T-helper 2 cell treated with Interferon-gamma antibody and Interleukin-4, amounts not matched to agents 5 μg/mL and 100 μg/mL, for 36 hours (primary cell): Measurements from ENCODE around the gene CPLX4.
A peak's percentile ranks its signal among the peaks of the same experiment; 100 is the strongest.

Source experiments
- DNase-seq: peaks from one replicate; pipeline ENCODE4 v3.0.0; 2021; ENCODE audit warnings: low spot score
- H3K27ac Mint-ChIP-seq: one replicate; pipeline ENCODE4 v1.8.0; 2021; ENCODE audit warnings: mild to moderate bottlenecking, mixed read lengths
- H3K27me3 Mint-ChIP-seq: one replicate; pipeline ENCODE4 v1.8.0; 2021; ENCODE audit warnings: low read depth, mixed read lengths
- H3K36me3 Mint-ChIP-seq: one replicate; pipeline ENCODE4 v1.8.0; 2021; ENCODE audit warnings: low read depth, mixed read lengths
- H3K4me1 Mint-ChIP-seq: one replicate; pipeline ENCODE4 v1.8.0; 2021; ENCODE audit warnings: low read depth, mixed read lengths
- H3K4me3 Mint-ChIP-seq: one replicate; pipeline ENCODE4 v1.8.0; 2022; ENCODE audit warnings: mild to moderate bottlenecking, moderate library complexity, mixed read lengths
- H3K9me3 Mint-ChIP-seq: one replicate; pipeline ENCODE4 v1.8.0; 2021; ENCODE audit warnings: mixed read lengths

CPLX4 gene

DNA sequence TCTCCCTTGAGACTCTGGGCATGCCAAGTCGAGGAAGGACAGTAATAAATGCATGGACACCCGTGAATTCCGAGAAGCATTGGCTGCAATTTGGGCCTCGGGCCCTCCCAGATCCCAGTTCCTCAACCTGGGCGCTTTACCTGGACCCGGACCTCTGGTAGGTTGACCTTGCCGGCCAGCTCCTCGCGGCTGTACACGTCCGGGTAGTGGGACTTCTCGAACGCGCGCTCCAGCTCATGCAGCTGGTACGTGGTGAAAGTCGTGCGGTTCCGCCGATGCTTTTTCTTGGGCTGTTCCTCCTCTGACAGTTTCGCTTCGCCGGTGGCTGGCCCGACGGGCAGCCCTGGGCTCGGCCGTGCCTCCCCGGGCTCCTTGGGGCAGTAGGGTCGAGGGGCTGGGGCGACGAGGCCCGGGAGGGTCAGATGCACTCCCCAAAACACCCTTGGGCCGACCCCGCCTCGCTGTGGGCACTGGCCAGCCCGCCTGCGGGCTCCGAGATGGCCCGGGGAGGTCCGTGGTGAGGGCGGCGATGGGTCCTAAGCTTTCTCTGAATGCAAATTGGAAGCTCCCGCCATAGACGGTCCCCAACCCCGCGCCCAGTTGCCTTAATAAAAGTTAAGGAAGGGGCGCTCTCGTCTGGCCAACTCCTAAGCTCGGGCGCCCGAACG lies 46.1 kb downstream of the CPLX4 start:
- DNase-seq, result no peak
- no peak overlapping the region for H3K4me3 Mint-ChIP-seq
- peaks cover 2% of the 10 kb centered on the region for H3K36me3 Mint-ChIP-seq
- H3K9me3 Mint-ChIP-seq, result no peaks in the 10 kb centered on the region
- no peak overlapping the region for H3K27ac Mint-ChIP-seq
- peaks cover 21% of the 10 kb centered on the region for H3K4me1 Mint-ChIP-seq
- peaks cover 84% of the 10 kb centered on the region for H3K27me3 Mint-ChIP-seq

DNA sequence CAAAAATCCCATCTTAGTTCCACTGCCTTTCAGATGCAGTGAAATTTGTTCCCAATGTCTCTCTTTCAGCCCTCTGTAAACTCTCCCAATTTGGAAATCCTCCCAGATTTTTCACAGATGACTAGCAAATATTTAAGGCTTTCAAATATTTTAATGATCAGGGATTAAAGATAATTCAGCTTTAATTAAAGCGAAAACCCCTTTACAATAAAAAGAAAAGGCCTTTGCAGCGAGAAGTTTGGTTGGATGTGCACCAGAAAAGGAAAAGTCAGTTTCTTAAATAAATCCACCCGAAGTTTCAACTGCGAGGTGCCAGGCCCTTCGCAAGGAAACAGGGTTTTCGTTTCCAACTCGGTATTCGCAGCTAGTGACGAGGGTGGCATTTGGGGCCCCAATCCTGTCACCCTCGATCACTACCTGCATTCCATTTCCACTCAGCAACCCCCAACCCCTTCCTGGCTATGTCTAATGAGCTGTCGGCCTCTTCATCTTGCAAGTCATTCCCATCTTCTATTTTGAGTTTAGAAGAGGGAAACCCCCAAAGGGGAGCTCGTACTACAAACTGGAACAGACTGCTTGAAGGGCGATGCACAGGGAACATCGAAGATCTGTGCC lies 46.7 kb downstream of the CPLX4 start:
- Mint-ChIP-seq H3K36me3 (peaks cover 2% of the 10 kb centered on the region), H3K27me3 (peaks cover 84% of the 10 kb centered on the region), H3K4me1 (peaks cover 21% of the 10 kb centered on the region), H3K27ac (no peak overlapping the region), H3K9me3 (no peaks in the 10 kb centered on the region), H3K4me3 (no peak overlapping the region)
- no peak for DNase-seq

DNA sequence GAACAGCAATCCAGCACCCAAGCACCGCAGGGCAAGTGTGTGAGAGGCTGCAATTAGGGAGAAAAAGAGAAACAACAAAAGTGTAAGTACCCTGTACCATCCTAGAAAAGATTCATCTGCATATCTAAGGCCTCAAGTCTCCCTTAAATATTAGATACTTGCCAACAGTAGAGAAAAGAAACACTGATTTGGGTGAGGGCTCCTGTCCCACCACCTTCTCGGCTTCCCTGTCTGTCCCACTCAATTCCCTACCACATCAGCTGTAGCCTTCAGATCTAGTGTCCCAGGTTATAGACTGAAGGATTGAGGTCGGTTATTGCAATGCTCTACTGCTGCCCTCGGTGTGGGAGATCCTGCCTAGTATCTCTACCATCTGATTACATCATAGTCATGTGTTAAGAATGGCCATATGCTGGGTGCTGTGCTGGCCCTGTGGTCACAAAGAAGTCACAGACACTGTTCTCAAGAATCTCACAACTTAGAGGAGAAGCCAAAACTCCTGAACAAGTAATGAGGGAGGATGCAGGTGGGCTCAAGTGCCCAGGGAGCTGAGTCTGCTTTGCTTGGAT lies 47.7 kb downstream of the CPLX4 start:
- Mint-ChIP-seq H3K36me3 (peaks cover 2% of the 10 kb centered on the region), H3K4me1 (peaks cover 25% of the 10 kb centered on the region), H3K27me3 (peaks cover 84% of the 10 kb centered on the region), H3K4me3 (no peak overlapping the region), H3K9me3 (no peaks in the 10 kb centered on the region), H3K27ac (no peak overlapping the region)
- no peak for DNase-seq

DNA sequence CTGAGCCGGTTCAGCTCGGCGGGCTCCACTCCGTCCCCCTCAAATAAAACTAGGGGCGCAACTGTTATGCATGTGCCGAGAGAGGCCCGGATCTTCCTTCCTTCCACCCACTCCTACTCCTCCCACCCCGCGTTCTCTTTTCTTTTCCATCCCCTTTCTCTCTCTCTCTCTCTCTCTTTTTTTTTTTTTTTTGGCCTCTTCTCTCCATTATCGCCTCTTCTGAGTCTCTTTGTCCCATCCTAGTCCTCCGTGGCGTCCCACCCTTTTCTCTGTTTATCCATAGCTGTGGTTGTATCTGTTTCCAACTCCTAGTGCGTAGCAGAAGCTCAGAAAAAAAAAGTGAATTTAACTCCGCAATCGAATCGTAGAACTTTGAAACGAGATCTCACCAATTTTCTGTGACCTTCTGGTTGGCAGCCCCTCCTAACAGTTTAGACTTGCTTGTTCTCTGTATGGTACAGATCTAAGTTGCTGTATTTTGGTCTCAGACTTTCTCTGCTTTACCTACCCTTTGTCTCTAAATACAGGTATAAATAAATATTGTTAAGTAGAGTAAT lies 48.8 kb downstream of the CPLX4 start:
- Mint-ChIP-seq H3K27ac (no peak overlapping the region), H3K4me1 (peaks cover 31% of the 10 kb centered on the region), H3K36me3 (peaks cover 1% of the 10 kb centered on the region), H3K4me3 (peak overlapping the region; percentile 76), H3K27me3 (peaks cover 83% of the 10 kb centered on the region), H3K9me3 (no peaks in the 10 kb centered on the region)
- DNase-seq, result no peak

DNA sequence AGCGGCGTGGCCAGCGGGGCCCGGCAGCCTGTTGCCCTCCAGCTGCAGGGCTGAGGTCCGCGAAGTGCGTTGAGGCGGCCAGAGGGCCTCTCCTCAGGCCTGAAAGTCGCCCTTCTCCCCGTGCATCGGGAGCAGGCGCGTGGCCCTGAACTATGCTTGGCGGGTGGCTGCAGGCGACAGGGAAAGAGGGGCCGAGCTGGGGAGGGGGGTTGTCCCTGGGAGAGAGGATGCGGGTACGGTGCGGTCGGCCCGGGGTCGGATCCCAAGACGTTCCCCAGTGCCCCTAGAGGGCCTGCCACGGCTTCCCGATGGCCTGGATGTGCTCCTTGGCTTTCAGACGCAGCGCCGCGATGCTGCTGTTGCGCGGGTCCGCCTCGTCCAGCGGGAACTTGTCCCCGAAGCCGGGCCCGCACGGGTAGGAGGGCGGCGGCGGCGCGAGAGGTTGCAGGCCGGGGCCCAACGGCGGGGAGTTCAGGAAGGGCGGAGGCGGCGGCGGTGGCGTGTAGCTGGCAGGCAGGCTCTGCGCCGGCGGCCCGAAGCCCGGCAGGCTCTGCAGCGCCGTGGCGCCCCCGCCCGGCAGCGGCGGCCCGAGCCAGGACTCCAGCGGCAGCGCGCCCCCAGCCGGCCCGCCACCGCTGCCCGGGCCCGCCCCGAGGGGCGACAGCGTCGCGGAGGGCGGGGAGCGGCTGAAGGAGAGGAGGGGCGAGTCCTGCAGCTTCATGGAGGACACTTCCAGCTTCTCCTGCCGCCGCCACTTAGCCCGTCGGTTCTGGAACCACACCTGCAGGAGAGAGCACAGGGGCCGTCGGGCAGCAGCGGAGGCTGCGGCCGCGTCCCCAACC lies 49.5 kb downstream of the CPLX4 start:
- H3K27me3 Mint-ChIP-seq, result peaks cover 83% of the 10 kb centered on the region
- H3K9me3 Mint-ChIP-seq, result no peaks in the 10 kb centered on the region
- no peak overlapping the region for H3K27ac Mint-ChIP-seq
- H3K4me3 Mint-ChIP-seq, result peak overlapping the region; percentile 76
- no peaks in the 10 kb centered on the region for H3K36me3 Mint-ChIP-seq
- peak; percentile 62 for DNase-seq
- peaks cover 31% of the 10 kb centered on the region for H3K4me1 Mint-ChIP-seq

DNA sequence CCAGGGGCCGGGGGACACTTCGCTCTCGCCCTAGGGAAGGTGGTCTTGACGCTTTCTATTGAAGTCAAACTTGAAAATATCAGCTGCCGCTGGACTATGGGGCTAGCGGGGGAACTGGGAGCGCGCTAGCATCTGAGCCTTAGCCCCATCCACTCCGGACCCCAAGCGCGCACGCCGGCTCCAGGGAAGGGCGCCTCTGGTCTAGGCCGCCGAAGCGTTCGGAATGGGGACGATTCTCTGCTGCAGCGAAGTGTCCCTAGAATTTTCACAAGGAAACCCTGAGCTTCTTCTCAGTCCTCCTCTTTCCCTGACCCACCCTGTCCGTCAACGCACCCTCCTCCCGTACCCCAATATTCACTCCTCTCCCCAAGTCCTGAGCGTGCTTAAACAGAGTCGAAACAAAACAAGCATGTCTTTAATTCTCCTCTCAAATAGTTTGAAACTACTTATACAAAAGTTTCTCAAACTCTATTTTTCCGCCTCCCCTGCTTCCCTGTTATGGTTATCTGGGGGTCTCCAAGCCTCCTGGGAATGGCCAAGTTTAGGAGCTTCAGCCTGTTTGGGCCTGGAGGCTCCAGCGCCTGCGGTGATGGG lies 50.2 kb downstream of the CPLX4 start:
- DNase-seq, result no peak
- peaks cover 84% of the 10 kb centered on the region for H3K27me3 Mint-ChIP-seq

DNA sequence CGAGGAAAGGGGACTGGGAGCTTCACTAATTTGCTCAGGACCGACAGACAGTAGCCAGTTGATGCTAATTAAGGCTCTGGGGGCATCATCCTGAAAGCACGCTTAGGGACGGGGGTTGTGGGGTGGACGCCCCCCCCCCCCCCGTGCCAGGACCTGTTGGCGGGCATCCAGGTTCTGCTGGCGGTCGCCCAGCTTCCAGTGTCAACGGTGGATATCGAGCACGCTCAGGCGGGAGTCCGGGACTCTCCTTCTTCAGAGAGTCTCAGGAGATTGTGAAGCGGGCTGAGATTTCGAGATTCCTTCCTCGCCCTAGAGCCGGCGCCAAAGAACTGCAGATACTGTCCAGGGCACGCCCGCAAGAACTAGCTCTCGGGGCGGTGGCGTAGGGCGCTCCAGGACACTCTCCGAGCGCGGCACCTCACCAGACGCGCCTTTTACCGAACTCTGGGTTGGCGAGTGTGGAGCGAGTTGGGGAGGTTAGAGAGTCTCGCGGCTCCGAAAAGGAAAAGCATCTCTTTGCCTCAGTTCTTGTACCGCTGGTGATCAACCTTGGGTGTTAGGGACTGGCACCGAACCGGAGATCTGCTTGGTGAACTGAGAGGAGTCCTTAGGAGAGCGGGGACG lies 50.8 kb downstream of the CPLX4 start:
- H3K4me3 Mint-ChIP-seq, result peak overlapping the region; percentile 17
- H3K27ac Mint-ChIP-seq, result no peak overlapping the region
- H3K36me3 Mint-ChIP-seq, result peaks cover 1% of the 10 kb centered on the region
- peaks cover 90% of the 10 kb centered on the region for H3K27me3 Mint-ChIP-seq
- H3K9me3 Mint-ChIP-seq, result no peaks in the 10 kb centered on the region
- H3K4me1 Mint-ChIP-seq, result peaks cover 30% of the 10 kb centered on the region
- no peak for DNase-seq

More for the DNA sequence above, 50.2 kb downstream of the CPLX4 start:
- peak overlapping the region; percentile 34 for H3K4me3 Mint-ChIP-seq
- H3K36me3 Mint-ChIP-seq, result peaks cover 1% of the 10 kb centered on the region
- no peak overlapping the region for H3K27ac Mint-ChIP-seq
- peaks cover 30% of the 10 kb centered on the region for H3K4me1 Mint-ChIP-seq
- H3K9me3 Mint-ChIP-seq, result no peaks in the 10 kb centered on the region

DNA sequence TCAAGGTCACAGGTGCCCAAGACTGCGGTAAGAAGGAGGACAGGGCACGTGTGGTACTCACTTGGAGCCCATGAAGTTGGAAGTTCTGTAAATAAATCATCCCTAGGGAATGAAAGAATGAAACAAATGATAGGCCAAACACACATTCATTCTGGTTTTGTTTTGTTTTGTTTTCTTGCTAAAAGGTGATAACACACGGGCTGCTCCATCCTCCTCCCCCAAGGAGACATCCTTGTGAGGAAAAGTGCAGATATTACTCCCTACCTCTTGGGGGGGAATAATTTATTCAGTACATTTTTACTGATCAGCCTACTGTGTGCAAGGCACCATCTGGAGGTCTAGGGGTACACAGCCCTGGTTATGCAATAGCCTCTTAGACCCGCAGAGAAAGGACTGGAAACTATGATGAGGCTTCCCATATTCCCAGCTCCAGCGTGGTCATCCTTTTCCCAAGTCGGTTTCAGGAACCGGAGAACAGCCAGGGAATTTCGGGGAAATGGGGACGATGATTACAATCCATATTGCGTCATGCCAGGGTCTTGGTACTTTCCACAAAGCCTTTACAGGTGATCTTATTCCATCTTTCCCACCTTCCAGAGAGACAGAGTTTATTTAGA lies 51.5 kb downstream of the CPLX4 start:
- H3K9me3 Mint-ChIP-seq, result no peaks in the 10 kb centered on the region
- peaks cover 92% of the 10 kb centered on the region for H3K27me3 Mint-ChIP-seq
- peaks cover 1% of the 10 kb centered on the region for H3K36me3 Mint-ChIP-seq
- H3K27ac Mint-ChIP-seq, result no peak overlapping the region
- H3K4me1 Mint-ChIP-seq, result peaks cover 30% of the 10 kb centered on the region
- no peak for DNase-seq
- H3K4me3 Mint-ChIP-seq, result no peak overlapping the region

DNA sequence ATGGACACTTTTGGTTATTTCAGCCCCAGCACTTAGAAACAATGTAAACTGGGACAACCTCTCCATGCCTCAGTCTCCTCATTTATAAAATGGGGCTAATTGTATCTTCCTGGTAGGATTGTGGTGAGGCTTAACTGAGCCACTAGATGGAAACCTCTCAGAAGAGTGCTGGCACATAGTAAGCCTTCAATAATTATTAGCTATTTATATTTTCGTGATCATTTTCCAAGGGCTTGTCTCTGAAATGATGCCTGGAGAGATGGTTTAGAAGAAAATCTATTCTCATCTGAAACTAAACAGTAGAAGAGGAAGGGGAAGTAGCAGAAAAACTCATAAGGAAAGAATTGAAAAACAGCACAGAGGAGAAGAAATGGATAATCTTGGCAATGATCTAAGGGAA lies 52.0 kb downstream of the CPLX4 start:
- Mint-ChIP-seq H3K36me3 (peaks cover 1% of the 10 kb centered on the region), H3K4me3 (peak overlapping the region; percentile 7), H3K4me1 (peaks cover 30% of the 10 kb centered on the region), H3K9me3 (no peaks in the 10 kb centered on the region), H3K27ac (no peak overlapping the region), H3K27me3 (peaks cover 92% of the 10 kb centered on the region)
- DNase-seq, result no peak

DNA sequence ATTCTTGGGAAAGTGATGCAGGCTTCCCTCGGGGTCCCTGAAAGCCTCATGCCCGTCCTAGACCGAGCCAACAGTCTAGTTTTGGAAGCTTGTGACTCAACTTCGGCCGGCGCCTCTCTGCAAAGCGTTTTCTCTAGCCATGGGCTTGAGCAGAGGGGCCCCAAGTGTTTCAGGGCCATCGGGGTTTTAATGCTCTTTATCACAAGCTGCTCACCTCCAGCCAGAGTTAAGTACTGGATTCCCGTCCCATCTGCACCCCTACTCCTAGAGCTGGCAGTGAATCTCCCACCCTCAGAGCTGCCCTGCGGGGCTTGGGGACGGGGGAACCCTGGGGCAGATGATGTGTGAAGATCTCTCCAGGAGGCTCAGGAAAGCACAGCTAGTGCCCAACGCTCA lies 52.5 kb downstream of the CPLX4 start:
- Mint-ChIP-seq H3K4me3 (peak overlapping the region; percentile 7), H3K36me3 (peaks cover 1% of the 10 kb centered on the region), H3K27me3 (peaks cover 89% of the 10 kb centered on the region), H3K4me1 (peaks cover 30% of the 10 kb centered on the region), H3K27ac (no peak overlapping the region), H3K9me3 (no peaks in the 10 kb centered on the region)
- no peak for DNase-seq

DNA sequence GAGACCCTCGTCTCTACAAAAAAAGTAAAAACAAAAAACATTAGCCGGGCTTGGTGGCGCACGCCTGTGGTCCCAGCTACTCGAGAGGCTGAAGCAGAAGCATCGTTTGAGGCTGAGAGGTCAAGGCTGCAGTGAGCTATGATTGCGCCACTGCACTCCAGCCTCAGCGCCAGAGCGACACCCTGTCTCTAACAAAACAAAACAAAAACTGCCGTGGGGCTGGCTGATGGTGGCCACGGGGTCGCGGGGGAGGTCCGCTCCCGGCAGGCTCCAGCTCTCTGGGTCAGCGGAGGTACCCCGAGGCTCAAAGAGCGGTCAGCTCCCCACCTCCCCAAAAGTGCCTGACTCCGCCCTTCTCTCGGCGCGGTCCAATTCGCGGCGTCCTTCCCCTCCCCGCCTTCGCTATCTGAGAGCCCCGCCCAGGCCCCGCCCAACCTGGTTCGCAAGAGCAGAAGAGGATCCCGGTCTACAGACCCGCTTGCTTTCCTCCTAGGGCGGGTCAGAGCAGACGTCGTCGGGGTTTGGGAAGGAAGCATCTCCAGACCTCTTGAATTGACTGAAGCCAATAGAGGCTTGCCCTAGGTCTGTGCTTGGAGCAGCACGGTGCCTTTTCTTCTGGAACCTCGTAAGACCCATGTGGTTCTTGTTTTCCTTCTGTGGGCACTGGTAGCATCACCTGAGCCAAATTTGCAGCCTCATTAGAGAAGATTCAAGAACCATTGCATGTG lies 53.0 kb downstream of the CPLX4 start:
- Mint-ChIP-seq H3K27me3 (peaks cover 89% of the 10 kb centered on the region), H3K9me3 (no peaks in the 10 kb centered on the region), H3K27ac (no peak overlapping the region), H3K4me3 (peak overlapping the region; percentile 75), H3K36me3 (peaks cover 1% of the 10 kb centered on the region), H3K4me1 (peaks cover 30% of the 10 kb centered on the region)
- peak; percentile 29 for DNase-seq

DNA sequence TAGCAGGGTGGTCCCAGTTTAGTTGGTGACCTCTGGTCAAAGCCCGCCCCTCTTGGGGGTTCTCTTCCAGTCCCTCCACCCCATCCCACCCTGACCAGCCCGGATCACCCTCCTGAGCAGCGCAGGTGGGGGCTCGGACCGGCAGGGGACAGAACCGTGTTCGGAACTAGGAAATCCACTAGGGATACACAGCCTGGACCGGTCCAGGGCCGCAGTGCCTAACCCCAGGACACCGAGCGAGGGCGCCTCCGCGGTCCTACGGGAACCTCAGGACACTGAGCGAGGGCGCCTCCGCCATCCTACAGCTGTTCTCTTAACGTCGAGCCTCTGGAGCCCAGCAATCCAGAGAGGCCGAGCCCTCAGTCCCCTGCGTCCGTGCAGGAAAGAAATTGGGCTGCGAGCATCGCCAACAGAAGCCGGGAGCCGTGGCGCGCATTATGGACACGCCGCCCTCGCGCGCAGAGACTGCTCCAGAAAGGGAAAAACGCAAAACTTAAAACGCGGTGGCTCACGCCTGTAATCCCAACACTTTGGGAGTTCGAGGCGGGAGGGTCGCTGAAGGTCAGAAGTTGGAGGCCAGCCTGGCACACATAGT lies 53.7 kb downstream of the CPLX4 start:
- H3K27me3 Mint-ChIP-seq, result peaks cover 88% of the 10 kb centered on the region
- DNase-seq, result no peak
- H3K4me3 Mint-ChIP-seq, result peak overlapping the region; percentile 75
- H3K4me1 Mint-ChIP-seq, result peaks cover 26% of the 10 kb centered on the region
- H3K36me3 Mint-ChIP-seq, result peaks cover 1% of the 10 kb centered on the region
- no peaks in the 10 kb centered on the region for H3K9me3 Mint-ChIP-seq
- no peak overlapping the region for H3K27ac Mint-ChIP-seq
